Common myeloid progenitor, CD34-positive (primary cell): ENCODE data around the gene PPP3CB. TPM values are rescaled to one million over a fixed set of nuclear protein-coding genes. Genes with fewer than 3 reads are reported as not detected.

Experiments used
- CTCF ChIA-PET: fragments of 350-600 bp; sonication (Branson Sonifier 250); formaldehyde crosslinking; loops from one replicate; lab custom pipeline; 2021; ENCODE audit warnings: antibody characterized with exemption; lab: Charles Lee
- POLR2A ChIA-PET: fragments of 350-600 bp; sonication (Branson Sonifier 250); formaldehyde crosslinking; loops from one replicate; lab custom pipeline; 2021; ENCODE audit warnings: antibody characterized with exemption; lab: Charles Lee
- DNase-seq, 3 donors: peaks; one replicate each; pipeline versions ENCODE4 v3.0.0 to v3.0.0-alpha.2; 2013
- H3K27ac ChIP-seq, 2 experiments: 1 replicate in 1 of 2; 2 replicates in 1 of 2; pipeline ENCODE4 v1.7.0; 2013; ENCODE audit warnings: inconsistent platforms in 2 of 2, low read length in 2 of 2, mild to moderate bottlenecking in 2 of 2, low read depth in 1 of 2, moderate library complexity in 1 of 2; ENCODE audit not compliant: severe bottlenecking in 2 of 2, insufficient read depth in 1 of 2, poor library complexity in 1 of 2
- H3K27me3 ChIP-seq, 5 experiments: replicated peaks in 2 of 5; 1 replicate in 3 of 5; 2 replicates in 2 of 5; pipeline versions ENCODE4 v1.6.1 to v1.7.0; 2013; ENCODE audit warnings: low read length in 4 of 5, mild to moderate bottlenecking in 2 of 5, moderate library complexity in 2 of 5, inconsistent platforms in 1 of 5; ENCODE audit not compliant: insufficient read depth in 5 of 5, control insufficient read depth in 4 of 5
- H3K36me3 ChIP-seq, 4 experiments: 1 replicate in 2 of 4; 2 replicates in 2 of 4; pipeline versions ENCODE4 v1.6.1 to v1.7.0; 2013; ENCODE audit warnings: low read length in 3 of 4, control low read depth in 1 of 4, mild to moderate bottlenecking in 1 of 4; ENCODE audit not compliant: control insufficient read depth in 4 of 4, insufficient read depth in 4 of 4
- H3K4me1 ChIP-seq, 4 experiments: 1 replicate in 3 of 4; 2 replicates in 1 of 4; pipeline versions ENCODE4 v1.6.1 to v1.7.1; 2013; ENCODE audit warnings: low read length in 3 of 4, mild to moderate bottlenecking in 3 of 4, control low read depth in 1 of 4, inconsistent platforms in 1 of 4, moderate library complexity in 1 of 4; ENCODE audit not compliant: control insufficient read depth in 4 of 4, insufficient read depth in 4 of 4; ENCODE audit errors: control extremely low read depth in 1 of 4
- H3K4me3 ChIP-seq, 7 experiments: 1 replicate in 4 of 7; 2 replicates in 3 of 7; pipeline versions ENCODE4 v1.5.1 to v1.7.0; 2013; ENCODE audit warnings: mild to moderate bottlenecking in 7 of 7, low read length in 6 of 7, moderate library complexity in 6 of 7, inconsistent platforms in 2 of 7, low read depth in 2 of 7, control low read depth in 1 of 7; ENCODE audit not compliant: insufficient read depth in 4 of 7, control insufficient read depth in 1 of 7; ENCODE audit errors: extremely low read depth in 1 of 7
- H3K9me3 ChIP-seq, 5 experiments: 1 replicate in 4 of 5; 2 replicates in 1 of 5; pipeline versions ENCODE4 v1.6.1 to v1.7.1; 2013; ENCODE audit warnings: low read length in 4 of 5, mild to moderate bottlenecking in 2 of 5, inconsistent platforms in 1 of 5, low read depth in 1 of 5, moderate library complexity in 1 of 5; ENCODE audit not compliant: control insufficient read depth in 4 of 5, insufficient read depth in 2 of 5; ENCODE audit errors: control extremely low read depth in 1 of 5
- WGBS: methylation state at CpG from one replicate; pipeline ENCODE4 v1.1.5; 2013; ENCODE audit not compliant: insufficient coverage; 5-methylcytosine and 5-hydroxymethylcytosine counted together
- polyA plus RNA-seq: library from polyadenylated mRNA; unstranded; fragments of 120-200 nt; gene quantifications from one replicate; pipeline ENCODE4 v1.2.1, GENCODE V29; 2013

The PPP3CB gene
- 30.3 TPM for polyA plus RNA-seq

DNA sequence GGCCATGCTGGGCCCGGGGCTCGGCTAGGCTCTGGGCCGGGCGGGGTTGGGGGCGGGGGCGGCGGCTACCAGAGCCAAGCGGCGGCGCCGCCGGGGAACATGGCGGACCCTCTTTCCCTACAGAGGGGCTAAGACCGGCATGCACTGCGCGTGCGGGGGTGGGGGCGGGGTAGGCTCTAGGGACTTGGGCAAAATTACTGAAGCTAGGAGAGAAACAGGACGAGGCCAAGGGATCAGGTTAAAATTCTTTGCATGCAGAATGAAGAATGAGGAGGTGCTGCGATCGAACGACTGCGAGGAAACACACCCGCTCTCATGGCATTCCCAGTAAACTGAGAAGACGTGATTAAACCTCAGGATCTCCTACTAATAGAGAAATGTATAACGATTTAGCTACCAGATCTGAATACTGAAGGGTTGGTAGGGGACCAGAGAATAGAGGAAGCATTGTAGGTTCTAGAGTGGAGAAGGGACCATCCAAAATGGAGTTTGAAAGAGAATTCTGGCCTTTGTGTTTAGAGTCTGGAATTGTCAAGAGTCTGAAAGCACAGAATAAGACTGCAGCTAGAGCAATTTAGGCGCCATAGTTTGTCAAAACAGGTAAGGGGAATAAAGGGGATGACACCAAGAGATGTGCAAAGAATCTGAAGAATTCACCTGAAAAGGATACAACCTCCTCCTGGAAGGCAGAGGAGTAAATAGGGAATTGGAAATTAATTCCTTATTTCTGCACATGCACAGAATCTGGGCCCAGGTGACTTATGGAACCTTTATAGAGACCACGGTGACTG lies at the start of gene PPP3CB:
PPP3CB (minus strand) TSS at position 141 of the 791 bp plus-strand sequence; CDS start at position 6, 135 bp downstream.
- Histone ChIP-seq H3K36me3 (peaks cover 2 to 13% (median 9%) of the 10 kb centered on the region in 4 experiments), H3K27me3 (no peaks in the 10 kb centered on the region), H3K4me3 (peak within 1 kb of the TSS; percentile 84 to 97 (median 95)), H3K9me3 (no peaks in the 10 kb centered on the region), H3K27ac (peak within 1 kb of the TSS; percentile 86 to 95), H3K4me1 (peaks cover 17 to 38% (median 25%) of the 10 kb centered on the region in 4 experiments)
- peak; percentile 97 to 99 (median 98) for DNase-seq
- CTCF ChIA-PET, result interaction anchor here (0.7 to 2.1 kb wide), 3 partner anchors 31 to 34 kb away, joined by 3 to 7 read pairs (median 6); no protein-coding TSS in a partner anchor
- POLR2A ChIA-PET, result interaction anchor here (0.5 to 0.9 kb wide), 5 partner anchors 51 to 1715 kb away, joined by 3 read pairs; partner anchors contain the start of gene VDAC2
- 9% methylated on average over 19 of the region's 28 CpGs for WGBS

DNA sequence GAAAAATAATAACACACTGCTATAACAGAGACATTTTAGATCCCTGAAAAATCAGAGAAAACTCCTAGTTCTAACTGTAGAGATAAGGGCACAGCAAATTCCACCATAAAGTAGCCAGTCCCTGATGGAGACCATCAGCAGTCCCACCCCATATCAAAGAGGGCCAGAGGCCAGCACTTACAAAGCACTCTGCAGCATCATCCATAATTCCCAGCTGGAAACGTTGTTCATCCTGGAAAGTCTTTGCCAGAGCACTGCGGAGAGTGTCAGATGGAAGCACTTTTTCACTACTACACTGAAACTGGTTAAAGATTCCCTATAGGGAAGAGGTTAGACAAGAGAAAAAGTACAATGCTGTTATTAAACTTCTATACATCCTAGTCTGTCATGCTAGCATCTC lies 49.5 kb upstream of the PPP3CB start:
- Histone ChIP-seq H3K4me1 (no peaks in the 10 kb centered on the region), H3K27me3 (no peaks in the 10 kb centered on the region), H3K36me3 (peaks cover 0 to 11% (median 4%) of the 10 kb centered on the region in 4 experiments), H3K27ac (no peak overlapping the region), H3K4me3 (no peak overlapping the region), H3K9me3 (no peaks in the 10 kb centered on the region)
- POLR2A ChIA-PET, result no interaction called here
- no CpG with 5 or more reads among the region's 2 CpGs for WGBS
- CTCF ChIA-PET, result no interaction called here
- no peak for DNase-seq

DNA sequence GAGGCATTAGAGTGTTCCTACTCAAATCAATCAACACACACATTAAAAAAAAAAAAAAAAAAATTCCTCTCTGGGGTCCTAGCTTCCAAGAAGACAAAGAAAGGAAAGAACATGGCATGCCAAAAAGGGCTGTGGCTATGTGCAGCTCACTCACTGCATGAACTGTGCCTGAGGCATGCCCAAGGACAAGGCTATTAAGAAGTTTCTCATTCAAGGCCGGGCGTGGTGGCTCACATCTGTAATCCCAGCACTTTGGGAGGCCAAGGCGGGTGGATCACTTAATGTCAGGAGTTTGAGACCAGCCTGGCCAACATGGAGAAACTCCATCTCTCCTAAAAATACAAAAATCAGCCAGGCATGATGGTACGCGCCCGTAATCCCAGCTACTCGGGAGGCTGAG lies 41.9 kb upstream of the PPP3CB start:
- H3K9me3 ChIP-seq, result no peaks in the 10 kb centered on the region
- CTCF ChIA-PET, result interaction anchor here (2.8 kb wide), 1 partner anchor 8 kb away, joined by 10 read pairs; no protein-coding TSS in a partner anchor
- no peak overlapping the region for H3K4me3 ChIP-seq
- WGBS, result 97% methylated on average over 4 of the region's 7 CpGs
- POLR2A ChIA-PET, result interaction anchor here (0.6 kb wide), 1 partner anchor 33 kb away, joined by 3 read pairs; no protein-coding TSS in a partner anchor
- DNase-seq, result no peak
- H3K4me1 ChIP-seq, result peaks cover 5 to 11% (median 10%) of the 10 kb centered on the region in 4 experiments
- H3K36me3 ChIP-seq, result peaks cover 4 to 9% (median 6%) of the 10 kb centered on the region in 4 experiments
- no peaks in the 10 kb centered on the region for H3K27me3 ChIP-seq
- no peak overlapping the region for H3K27ac ChIP-seq

DNA sequence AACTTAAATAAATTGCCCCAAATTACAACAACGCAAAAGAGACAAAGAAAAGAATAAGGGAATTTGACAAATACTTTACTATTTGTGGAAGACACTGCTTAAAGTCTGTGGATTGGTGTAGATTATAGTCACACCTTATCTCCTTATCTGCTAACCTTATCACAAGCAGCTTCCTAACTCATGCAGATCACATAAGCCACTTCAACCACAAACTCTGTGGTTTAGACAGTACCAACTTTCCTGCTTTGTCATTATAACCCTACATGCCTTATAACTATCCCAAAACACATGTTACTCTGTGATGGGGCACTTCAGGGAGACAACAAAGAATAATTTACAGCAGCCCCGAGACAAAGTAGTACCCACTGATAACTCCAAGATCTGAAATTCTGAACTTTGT lies 41.5 kb upstream of the PPP3CB start:
- peak; percentile 24 to 48 (median 24) for DNase-seq
- POLR2A ChIA-PET, result no interaction called here
- Histone ChIP-seq H3K27ac (no peak overlapping the region), H3K4me3 (no peak overlapping the region), H3K36me3 (peaks cover 4 to 8% (median 5%) of the 10 kb centered on the region in 4 experiments), H3K4me1 (peaks cover 5 to 11% (median 10%) of the 10 kb centered on the region in 4 experiments), H3K27me3 (no peaks in the 10 kb centered on the region), H3K9me3 (no peaks in the 10 kb centered on the region)
- CTCF ChIA-PET, result interaction anchor here (1.1 to 2.8 kb wide), 4 partner anchors 8 to 107 kb away, joined by 3 to 10 read pairs (median 6); no protein-coding TSS in a partner anchor
- WGBS, result no CpG with 5 or more reads among the region's 2 CpGs

DNA sequence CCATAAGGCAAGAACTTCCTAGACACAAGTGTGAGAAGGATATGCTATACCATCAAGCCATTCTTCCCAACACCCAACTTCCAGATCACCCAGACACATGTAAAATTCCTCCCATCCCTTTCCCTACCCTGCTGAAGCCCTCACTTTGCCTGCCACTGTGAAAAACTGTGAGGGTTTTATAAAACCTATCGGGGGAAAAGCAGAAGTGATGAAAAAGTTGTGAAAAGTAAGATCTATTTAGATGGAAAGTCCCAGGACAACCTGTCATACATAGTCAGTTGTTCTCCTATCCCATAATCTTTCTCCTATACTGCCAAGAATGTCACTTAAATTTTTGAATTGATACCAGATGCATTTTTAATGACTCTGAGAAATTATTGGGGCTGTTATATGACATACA lies 39.0 kb upstream of the PPP3CB start:
- no peak overlapping the region for H3K27ac ChIP-seq
- peaks cover 0 to 7% (median 3%) of the 10 kb centered on the region in 4 experiments for H3K36me3 ChIP-seq
- no peak overlapping the region for H3K4me3 ChIP-seq
- ChIA-PET CTCF (interaction anchor here (1.4 to 1.5 kb wide), 2 partner anchors 92 to 109 kb away, joined by 3 to 5 read pairs; no protein-coding TSS in a partner anchor), POLR2A (interaction anchor here (0.6 kb wide), 1 partner anchor 49 kb away, joined by 5 read pairs; no protein-coding TSS in a partner anchor)
- H3K4me1 ChIP-seq, result peaks cover 5 to 11% (median 10%) of the 10 kb centered on the region in 4 experiments
- no peak for DNase-seq
- no CpG with 5 or more reads among the region's 1 CpG for WGBS
- H3K9me3 ChIP-seq, result no peaks in the 10 kb centered on the region
- H3K27me3 ChIP-seq, result no peaks in the 10 kb centered on the region

DNA sequence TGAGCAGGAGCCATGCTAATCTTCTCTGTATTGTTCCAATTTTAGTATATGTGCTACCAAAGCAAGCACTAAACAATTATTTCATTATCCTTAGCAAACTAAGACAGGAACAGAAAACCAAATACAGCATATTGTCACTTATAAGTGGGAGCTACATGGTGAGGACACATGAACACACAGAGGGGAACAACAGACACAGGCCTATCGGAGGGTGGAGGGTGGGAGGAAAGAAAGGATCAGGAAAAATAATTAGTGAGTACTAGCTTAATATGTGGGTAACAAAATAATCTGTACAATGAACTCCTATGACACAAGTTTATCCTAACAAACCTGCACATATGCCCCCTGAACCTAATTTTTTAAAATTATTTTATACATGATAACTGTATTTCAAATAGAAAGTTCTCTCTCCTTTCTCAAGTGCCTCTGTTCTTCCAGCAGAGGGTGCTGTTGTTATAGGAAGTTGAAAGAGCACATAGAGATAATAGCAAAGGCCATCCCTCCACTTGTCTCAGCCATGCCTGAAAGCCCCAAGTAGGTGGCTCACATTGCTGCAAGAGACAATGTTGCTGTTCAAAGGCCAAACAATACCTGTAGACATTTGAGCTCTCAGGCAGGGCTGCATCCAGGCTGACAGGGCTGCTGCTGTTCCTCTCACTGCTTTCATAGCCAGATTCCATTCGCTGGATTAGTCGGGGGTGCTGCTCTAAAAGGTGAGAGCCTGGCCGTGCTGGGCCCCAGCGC lies 33.4 kb upstream of the PPP3CB start:
- CTCF ChIA-PET, result interaction anchor here (0.5 to 5.7 kb wide), 25 partner anchors 9 to 293 kb away, joined by 3 to 98 read pairs (median 3); partner anchors contain the start of genes MYOZ1 and PPP3CB
- 80% methylated on average over 1 of the region's 5 CpGs for WGBS

More for the DNA sequence above, 33.4 kb upstream of the PPP3CB start:
- DNase-seq, result peak; percentile 76 to 91 (median 89)
- Histone ChIP-seq H3K9me3 (no peaks in the 10 kb centered on the region), H3K27me3 (no peaks in the 10 kb centered on the region), H3K27ac (no peak overlapping the region), H3K36me3 (peaks cover 2 to 9% (median 5%) of the 10 kb centered on the region in 4 experiments), H3K4me1 (no peaks in the 10 kb centered on the region), H3K4me3 (no peak overlapping the region)
- POLR2A ChIA-PET, result interaction anchor here (0.7 kb wide), 1 partner anchor 214 kb away, joined by 3 read pairs; no protein-coding TSS in a partner anchor
